H1 (cell line): ENCODE data around the gene HRH2. TPM values are rescaled to one million over a fixed set of nuclear protein-coding genes. Genes with fewer than 3 reads are reported as not detected.

Source experiments
- CTCF ChIA-PET: fragments of 300-600 bp; sonication (Branson Sonifier 250); formaldehyde crosslinking; loops from one replicate; lab custom pipeline; 2021; ENCODE audit not compliant: partially characterized antibody; lab: Charles Lee
- POLR2A ChIA-PET: fragments of 300-600 bp; sonication (Branson Sonifier 250); formaldehyde crosslinking; loops from one replicate; lab custom pipeline; 2021; ENCODE audit warnings: inconsistent platforms; ENCODE audit not compliant: partially characterized antibody; lab: Charles Lee
- DNase-seq, 2 experiments: peaks; one replicate each; pipeline versions ENCODE4 v3.0.0 to v3.0.0-alpha.2; 2010 to 2022; ENCODE audit warnings: low spot score in 2 of 2, low read depth in 1 of 2, mixed read lengths in 1 of 2
- FAIRE-seq: peaks from 2 replicates; lab custom pipeline; 2011; peaks lifted over from hg19 to GRCh38; lab: Jason Lieb, UNC
- H2AFZ ChIP-seq: 2 replicates; pipeline ENCODE4 v1.8.1; 2012; ENCODE audit warnings: low read length, inconsistent platforms
- H2AK5ac ChIP-seq: 2 replicates; pipeline ENCODE4 v1.6.1; 2013; ENCODE audit warnings: low read depth, low read length
- H2BK120ac ChIP-seq: replicated peaks from 2 replicates; pipeline ENCODE3; 2013; ENCODE audit warnings: low read depth, low read length, inconsistent platforms
- H2BK12ac ChIP-seq: 2 replicates; pipeline ENCODE4 v1.6.1; 2013; ENCODE audit warnings: low read depth, low read length
- H2BK15ac ChIP-seq: 2 replicates; pipeline ENCODE4 v1.6.1; 2013; ENCODE audit warnings: low read length
- H2BK20ac ChIP-seq: 2 replicates; pipeline ENCODE4 v1.6.1; 2013; ENCODE audit warnings: low read length
- H2BK5ac ChIP-seq: 2 replicates; pipeline ENCODE4 v1.6.1; 2013; ENCODE audit warnings: low read depth, low read length
- H3K14ac ChIP-seq: 2 replicates; pipeline ENCODE4 v1.6.1; 2013; ENCODE audit warnings: inconsistent platforms; ENCODE audit not compliant: insufficient read length
- H3K18ac ChIP-seq: 2 replicates; pipeline ENCODE4 v1.6.1; 2013; ENCODE audit warnings: low read length; ENCODE audit errors: extremely low read depth
- H3K23ac ChIP-seq: 2 replicates; pipeline ENCODE4 v1.6.1; 2013; ENCODE audit warnings: inconsistent platforms; ENCODE audit not compliant: insufficient read length
- H3K23me2 ChIP-seq: 2 replicates; pipeline ENCODE4 v1.6.1; 2013; ENCODE audit warnings: low read depth, low read length
- H3K27ac ChIP-seq: 2 replicates; pipeline ENCODE4 v1.6.1; 2011; ENCODE audit warnings: low read depth, low read length, inconsistent platforms
- H3K27me3 ChIP-seq, 4 experiments: replicated peaks in 1 of 4; 1 replicate in 1 of 4; 2 replicates in 3 of 4; pipeline versions ENCODE4 v1.6.1 to v1.8.1; 2011 to 2013; ENCODE audit warnings: low read length in 3 of 4, mild to moderate bottlenecking in 3 of 4, inconsistent platforms in 2 of 4, mixed read lengths in 2 of 4, moderate library complexity in 1 of 4; ENCODE audit not compliant: control insufficient read depth in 3 of 4, insufficient read depth in 3 of 4; ENCODE audit errors: extremely low read depth in 1 of 4
- H3K36me3 ChIP-seq, 4 experiments: 2 replicates each; pipeline versions ENCODE4 v1.6.1 to v1.8.1; 2011 to 2013; ENCODE audit warnings: mild to moderate bottlenecking in 4 of 4, low read length in 3 of 4, moderate library complexity in 2 of 4, control low read depth in 1 of 4, inconsistent platforms in 1 of 4; ENCODE audit not compliant: insufficient read depth in 4 of 4, control insufficient read depth in 2 of 4
- H3K4ac ChIP-seq: replicated peaks from 2 replicates; pipeline ENCODE3; 2013; ENCODE audit warnings: low read length, low read depth, mixed read lengths, inconsistent platforms; ENCODE audit not compliant: insufficient read length
- H3K4me1 ChIP-seq, 4 experiments: replicated peaks in 1 of 4; 1 replicate in 1 of 4; 2 replicates in 3 of 4; pipeline versions ENCODE4 v1.6.1 to v1.8.1; 2011 to 2013; ENCODE audit warnings: low read length in 3 of 4, inconsistent platforms in 2 of 4, mixed read lengths in 1 of 4; ENCODE audit not compliant: insufficient read depth in 4 of 4, control insufficient read depth in 3 of 4
- H3K4me2 ChIP-seq, 2 experiments: 2 replicates each; pipeline versions ENCODE4 v1.6.1 to v1.8.1; 2011 to 2013; ENCODE audit warnings: low read depth in 2 of 2, low read length in 2 of 2, control low read depth in 1 of 2, inconsistent platforms in 1 of 2, mild to moderate bottlenecking in 1 of 2; ENCODE audit not compliant: insufficient read depth in 1 of 2
- H3K4me3 ChIP-seq, 4 experiments: fragments of 200-600, 300-600 bp in 1 of 4; sonication (generic), shearing (Covaris generic), sonication (Bioruptor Twin) in 1 of 4; 2 replicates each; pipeline versions ENCODE4 v1.5.1 to v1.8.1; 2011 to 2016; ENCODE audit warnings: low read length in 4 of 4, low read depth in 3 of 4, control low read depth in 2 of 4, inconsistent platforms in 2 of 4, mild to moderate bottlenecking in 2 of 4, mixed read lengths in 1 of 4, moderate library complexity in 1 of 4; ENCODE audit not compliant: insufficient read depth in 2 of 4; ENCODE audit errors: extremely low read depth in 1 of 4
- H3K56ac ChIP-seq: replicated peaks from 2 replicates; pipeline ENCODE3; 2013; ENCODE audit warnings: low read depth, mild to moderate bottlenecking, mixed read lengths, low read length, inconsistent platforms; ENCODE audit not compliant: insufficient read length
- H3K79me1 ChIP-seq: 2 replicates; pipeline ENCODE4 v1.6.1; 2013; ENCODE audit warnings: low read depth, low read length, control low read depth
- H3K79me2 ChIP-seq, 2 experiments: 2 replicates each; pipeline versions ENCODE4 v1.6.1 to v1.8.1; 2012 to 2013; ENCODE audit warnings: low read length in 2 of 2, mild to moderate bottlenecking in 2 of 2, inconsistent platforms in 1 of 2; ENCODE audit not compliant: insufficient read depth in 2 of 2, control insufficient read depth in 1 of 2
- H3K9ac ChIP-seq, 4 experiments: replicated peaks in 1 of 4; 1 replicate in 1 of 4; 2 replicates in 3 of 4; pipeline versions ENCODE4 v1.6.1 to v1.8.1; 2011 to 2013; ENCODE audit warnings: low read depth in 3 of 4, low read length in 3 of 4, control low read depth in 2 of 4, mild to moderate bottlenecking in 2 of 4, moderate library complexity in 2 of 4, inconsistent platforms in 1 of 4; ENCODE audit errors: extremely low read depth in 1 of 4
- H3K9me3 ChIP-seq, 2 experiments: 2 replicates each; pipeline versions ENCODE4 v1.6.1 to v1.8.1; 2012 to 2013; ENCODE audit warnings: mild to moderate bottlenecking in 2 of 2, moderate library complexity in 2 of 2, control low read depth in 1 of 2, inconsistent platforms in 1 of 2, low read depth in 1 of 2, low read length in 1 of 2, mixed read lengths in 1 of 2; ENCODE audit not compliant: insufficient read depth in 2 of 2
- H4K20me1 ChIP-seq, 2 experiments: replicated peaks in 1 of 2; 2 replicates each; pipeline versions ENCODE3 to v1.8.1; 2011 to 2013; ENCODE audit warnings: inconsistent platforms in 2 of 2, low read length in 2 of 2, mild to moderate bottlenecking in 1 of 2; ENCODE audit not compliant: insufficient read depth in 2 of 2, control insufficient read depth in 1 of 2
- H4K5ac ChIP-seq: 2 replicates; pipeline ENCODE4 v1.6.1; 2013; ENCODE audit warnings: low read length, low read depth, mixed read lengths, inconsistent platforms; ENCODE audit not compliant: insufficient read length
- H4K8ac ChIP-seq: 2 replicates; pipeline ENCODE4 v1.8.0; 2013; ENCODE audit warnings: mild to moderate bottlenecking, moderate library complexity, low read length, inconsistent platforms; ENCODE audit not compliant: insufficient read depth; ENCODE audit errors: extremely low read depth
- H4K91ac ChIP-seq: replicated peaks from 2 replicates; pipeline ENCODE3; 2013; ENCODE audit warnings: low read length, mixed read lengths, inconsistent platforms; ENCODE audit not compliant: insufficient read length
- JUND ChIP-seq: IDR thresholded peaks from 2 replicates; pipeline ENCODE4 v1.6.1; 2011; ENCODE audit warnings: mild to moderate bottlenecking, improper control_type of control experiment, low read length
- MAFK ChIP-seq: IDR thresholded peaks from 2 replicates; pipeline ENCODE4 v1.6.1; 2012; ENCODE audit warnings: low read depth, mild to moderate bottlenecking, improper control_type of control experiment, low read length
- MAX ChIP-seq: IDR thresholded peaks from 2 replicates; pipeline ENCODE4 v1.6.1; 2012; ENCODE audit warnings: inconsistent platforms
- NRF1 ChIP-seq: IDR thresholded peaks from 2 replicates; pipeline ENCODE4 v1.6.1; 2011; ENCODE audit warnings: mild to moderate bottlenecking, low read depth, low read length, improper control_type of control experiment
- PHF8 ChIP-seq: fragments of 200-600 bp; sonication (generic); conservative IDR thresholded peaks from 2 replicates; pipeline ENCODE4 v1.7.1; 2012; ENCODE audit warnings: low read depth, mild to moderate bottlenecking, inconsistent platforms, low read length, moderate library complexity
- SIN3A ChIP-seq, 2 experiments: IDR thresholded peaks in 1 of 2; conservative IDR thresholded peaks in 1 of 2; 2 replicates each; pipeline ENCODE4 v1.6.1; 2011 to 2012; ENCODE audit warnings: low read length in 2 of 2, improper control_type of control experiment in 1 of 2, low read depth in 1 of 2, mild to moderate bottlenecking in 1 of 2
- TCF12 ChIP-seq: IDR thresholded peaks from 2 replicates; pipeline ENCODE4 v1.6.1; 2011; ENCODE audit warnings: low read depth, mild to moderate bottlenecking, low read length
- WGBS, 2 experiments: shearing (Covaris generic) in 1 of 2; methylation state at CpG; one replicate each; pipeline versions ENCODE4 v1.1.6 to v1.1.7; 2013 to 2015; ENCODE audit warnings: low lambda C conversion rate in 2 of 2, mixed read lengths in 2 of 2, inconsistent platforms in 1 of 2, low coverage in 1 of 2, missing lambda C conversion rate in 1 of 2; ENCODE audit not compliant: insufficient replicate concordance in 2 of 2, insufficient coverage in 1 of 2, insufficient read length in 1 of 2; ENCODE audit errors: extremely low coverage in 1 of 2, missing lambda C conversion rate in 1 of 2; 5-methylcytosine and 5-hydroxymethylcytosine counted together
- polyA plus RNA-seq, 7 experiments: library from polyadenylated mRNA; depleted of rRNA in 3 of 7; stranded (reverse) in 5 of 7; unstranded in 2 of 7; fragments of >200 nt in 5 of 7; fragments of 200-250 nt in 2 of 7; gene quantifications; 1 replicate in 5 of 7; 2 replicates in 1 of 7; 4 replicates in 1 of 7; pipeline versions ENCODE4 v1.2.1 to v1.2.3, GENCODE V29; 2011 to 2013; ENCODE audit warnings: missing spikeins in 2 of 7, mixed read lengths in 2 of 7
- total RNA-seq: library from RNA; stranded (reverse); fragmentation: NEBNext Ultra II Directional; extraction: Animal tissue kit (Norgen Biotek cat#: 25700); gene quantifications from 2 replicates; pipeline ENCODE4 v1.2.1, GENCODE V29; 2021

The HRH2 gene
- total and polyA plus RNA-seq, 2 of the 8 experiments (the other 6 are each of a cell fraction or from before 2014, with no cell fraction given): 7.8 to 8.1 TPM

GRCh38 chr5:175740014-175740413, 82.1 kb downstream of the HRH2 start:
- ChIA-PET POLR2A (no interaction called here), CTCF (interaction anchor here (1.0 to 3.3 kb wide), 2 partner anchors 10 to 14 kb away, joined by 3 to 18 read pairs; no protein-coding TSS in a partner anchor)
- Histone ChIP-seq H3K79me2 (no peaks in the 10 kb centered on the region), H2AFZ (no peak overlapping the region), H3K4ac (no peak overlapping the region), H4K5ac (no peak overlapping the region), H3K14ac (no peak overlapping the region), H4K20me1 (peaks cover 0 to 3% of the 10 kb centered on the region in 2 experiments), H3K18ac (no peak overlapping the region)
- 96% methylated on average over 5 of the region's 5 CpGs; no CpG with 5 or more reads in 1 of the 2 experiments for WGBS, 2 experiments
- no peak for FAIRE-seq
- TF ChIP-seq TCF12 (no peak), NRF1 (no peak), MAX (no peak), PHF8 (no peak), SIN3A (conservative IDR thresholded peaks at IDR 0.05 in 1 of 2, IDR thresholded peaks at IDR 0.05 in 1 of 2; ENCODE audit: low read depth in 1 of 2, low read length in 2 of 2) (no peak), MAFK (no peak), JUND (no peak)
- TF ChIP-seq, all 59 proteins: peak for 0
- H2BK120ac ChIP-seq: no peak overlapping the region
- H3K23me2 ChIP-seq: no peaks in the 10 kb centered on the region
- H3K27me3 ChIP-seq: 0 out of 7 replicates have a peak, but pooled peaks cover 0 to 5% (median under 1%) of the 10 kb centered on the region in 4 experiments
- no peak overlapping the region for H2AK5ac ChIP-seq
- no peak overlapping the region for H3K9ac ChIP-seq
- H3K4me1 ChIP-seq: no peaks in the 10 kb centered on the region
- no peaks in the 10 kb centered on the region for H3K9me3 ChIP-seq
- H3K79me1 ChIP-seq: no peaks in the 10 kb centered on the region
- H2BK20ac ChIP-seq: no peak overlapping the region
- H3K36me3 ChIP-seq: no peaks in the 10 kb centered on the region
- no peak overlapping the region for H3K27ac ChIP-seq
- H4K8ac ChIP-seq: no peak overlapping the region
- H3K56ac ChIP-seq: no peak overlapping the region
- H2BK15ac ChIP-seq: no peak overlapping the region
- peak in 1 of 2 experiments; percentile 10 for DNase-seq
- H3K4me3 ChIP-seq: no peak overlapping the region
- H3K4me2 ChIP-seq: no peak overlapping the region
- H2BK12ac ChIP-seq: no peak overlapping the region
- no peak overlapping the region for H2BK5ac ChIP-seq
- H4K91ac ChIP-seq: no peak overlapping the region
- no peak overlapping the region for H3K23ac ChIP-seq
